ENCODE measurements around the gene MACROD1.

GRCh38 chr11:64136765-64137441 is 29.0 kb downstream of the MACROD1 start:
- TF ChIP-seq CTCF (IDR thresholded peaks at IDR 0.05 in 8 of 11, conservative IDR thresholded peaks at IDR 0.05 in 3 of 11), result no peak
- no peak for TF ChIP-seq POLR2A (IDR thresholded peaks at IDR 0.05)

All from spleen (tissue), 7 donors.